Measurements from ENCODE around the gene ARID5A. TPM values are rescaled to one million over a fixed set of nuclear protein-coding genes. Genes with fewer than 3 reads are reported as not detected.

ARID5A gene
- total and polyA plus RNA-seq, 2 experiments from 2014 or later: 5.5 to 7.7 TPM

- no peak overlapping the region for H3K27ac ChIP-seq (ENCODE audit: low read depth)
- H3K79me2 ChIP-seq (replicated peaks; ENCODE audit: insufficient read depth): no peaks in the 10 kb centered on the region
- Mint-ChIP-seq H3K4me3 (peak overlapping the region; percentile 76), H3K36me3 (ENCODE audit: low read depth) (no peaks in the 10 kb centered on the region), H3K4me1 (peaks cover 36% of the 10 kb centered on the region), H3K9me3 (no peaks in the 10 kb centered on the region), H3K27me3 (ENCODE audit: insufficient read depth, low read depth, poor library complexity) (peaks cover 19% of the 10 kb centered on the region), H3K27ac (no peak overlapping the region)
- H3K36me3 ChIP-seq (ENCODE audit: insufficient read depth): no peaks in the 10 kb centered on the region
- no peaks in the 10 kb centered on the region for H4K20me1 ChIP-seq (replicated peaks; ENCODE audit: insufficient read depth)
- H3K9me2 ChIP-seq (ENCODE audit: insufficient read depth): no peaks in the 10 kb centered on the region
- ATAC-seq (no peak), DNase-seq (ENCODE audit: low spot score) (no peak)
- peak overlapping the region; percentile 54 for H3K4me3 ChIP-seq
- no peaks in the 10 kb centered on the region for H3F3A ChIP-seq (replicated peaks; ENCODE audit: low read depth)
- peaks cover 33% of the 10 kb centered on the region for H3K4me1 ChIP-seq (ENCODE audit: insufficient read depth)
- H2AFZ ChIP-seq: peak overlapping the region; percentile 96
- TF ChIP-seq NANOG (IDR thresholded peaks at IDR 0.05; ENCODE audit: borderline replicate concordance): no peak
- no peak for TF ChIP-seq CREB1 (CRISPR knock-in tag; IDR thresholded peaks at IDR 0.05; ENCODE audit: low read depth)
- no peak for TF ChIP-seq REST (IDR thresholded peaks at IDR 0.05; ENCODE audit: unreplicated experiment)
- TF ChIP-seq, protein P1, sequence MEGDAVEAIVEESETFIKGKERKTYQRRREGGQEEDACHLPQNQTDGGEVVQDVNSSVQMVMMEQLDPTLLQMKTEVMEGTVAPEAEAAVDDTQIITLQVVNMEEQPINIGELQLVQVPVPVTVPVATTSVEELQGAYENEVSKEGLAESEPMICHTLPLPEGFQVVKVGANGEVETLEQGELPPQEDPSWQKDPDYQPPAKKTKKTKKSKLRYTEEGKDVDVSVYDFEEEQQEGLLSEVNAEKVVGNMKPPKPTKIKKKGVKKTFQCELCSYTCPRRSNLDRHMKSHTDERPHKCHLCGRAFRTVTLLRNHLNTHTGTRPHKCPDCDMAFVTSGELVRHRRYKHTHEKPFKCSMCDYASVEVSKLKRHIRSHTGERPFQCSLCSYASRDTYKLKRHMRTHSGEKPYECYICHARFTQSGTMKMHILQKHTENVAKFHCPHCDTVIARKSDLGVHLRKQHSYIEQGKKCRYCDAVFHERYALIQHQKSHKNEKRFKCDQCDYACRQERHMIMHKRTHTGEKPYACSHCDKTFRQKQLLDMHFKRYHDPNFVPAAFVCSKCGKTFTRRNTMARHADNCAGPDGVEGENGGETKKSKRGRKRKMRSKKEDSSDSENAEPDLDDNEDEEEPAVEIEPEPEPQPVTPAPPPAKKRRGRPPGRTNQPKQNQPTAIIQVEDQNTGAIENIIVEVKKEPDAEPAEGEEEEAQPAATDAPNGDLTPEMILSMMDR (conservative IDR thresholded peaks at IDR 0.05; ENCODE audit: low read depth in 2 of 2): no peak
- TF ChIP-seq EZH2phosphoT487 (IDR thresholded peaks at IDR 0.05; ENCODE audit: unreplicated experiment): no peak
- TF ChIP-seq EZH2 (IDR thresholded peaks at IDR 0.05; ENCODE audit: low read depth, unreplicated experiment): no peak
- TF ChIP-seq STAT1 (IDR thresholded peaks at IDR 0.05; ENCODE audit: unreplicated experiment): no peak
- no peak for TF ChIP-seq ZNF462 (CRISPR knock-in tag; IDR thresholded peaks at IDR 0.05)
- no peak for TF ChIP-seq ZNF331 (CRISPR knock-in tag; IDR thresholded peaks at IDR 0.05; ENCODE audit: low read depth)
- TF ChIP-seq POLR2AphosphoS5 (IDR thresholded peaks at IDR 0.05; ENCODE audit: low read depth): no peak
- no peak for TF ChIP-seq ZNF114 (CRISPR knock-in tag; IDR thresholded peaks at IDR 0.05)
- no peak for TF ChIP-seq ETS1 (IDR thresholded peaks at IDR 0.05)
- no peak for TF ChIP-seq JUNB (IDR thresholded peaks at IDR 0.05; ENCODE audit: unreplicated experiment)
- H3K4me2 ChIP-seq: peak overlapping the region; percentile 92
- peaks cover 30% of the 10 kb centered on the region for H3K27me3 ChIP-seq (ENCODE audit: insufficient read depth)
Observed at GRCh38 chr2:96531366-96531765, 5.2 kb upstream of the ARID5A start.
